ENCODE results near the gene NT5C3B.

NT5C3B gene

GRCh38 chr17:41799366-41799765, 36.7 kb downstream of the NT5C3B start:
- no peak for TF ChIP-seq CTCF (IDR thresholded peaks at IDR 0.05; ENCODE audit: control insufficient read depth, insufficient read depth, low read depth, low read length, missing control alignments)
- no peak overlapping the region for H3K4me3 ChIP-seq (ENCODE audit: control insufficient read depth, low read depth, low read length)
- no peak for DNase-seq (ENCODE audit: low read depth)

GRCh38 chr17:41797377-41797776, 38.7 kb downstream of the NT5C3B start:
- no peak for DNase-seq (ENCODE audit: low read depth)
- H3K4me3 ChIP-seq (ENCODE audit: control insufficient read depth, low read depth, low read length) = no peak overlapping the region
- no peak for TF ChIP-seq CTCF (IDR thresholded peaks at IDR 0.05; ENCODE audit: control insufficient read depth, insufficient read depth, low read depth, low read length, missing control alignments)

GRCh38 chr17:41796121-41796895, 39.7 kb downstream of the NT5C3B start:
- DNase-seq (ENCODE audit: low read depth) = no peak
- no peak for TF ChIP-seq CTCF (IDR thresholded peaks at IDR 0.05; ENCODE audit: control insufficient read depth, insufficient read depth, low read depth, low read length, missing control alignments)
- H3K4me3 ChIP-seq (ENCODE audit: control insufficient read depth, low read depth, low read length) = no peak overlapping the region

- no peak overlapping the region for H3K4me3 ChIP-seq (ENCODE audit: control insufficient read depth, low read depth, low read length)
- no peak for DNase-seq (ENCODE audit: low read depth)
- no peak for TF ChIP-seq CTCF (IDR thresholded peaks at IDR 0.05; ENCODE audit: control insufficient read depth, insufficient read depth, low read depth, low read length, missing control alignments)
Observed at GRCh38 chr17:41794540-41794975, 41.5 kb downstream of the NT5C3B start.

GRCh38 chr17:41793784-41794539, 42.1 kb downstream of the NT5C3B start:
- no peak for DNase-seq (ENCODE audit: low read depth)
- no peak for TF ChIP-seq CTCF (IDR thresholded peaks at IDR 0.05; ENCODE audit: control insufficient read depth, insufficient read depth, low read depth, low read length, missing control alignments)
- H3K4me3 ChIP-seq (ENCODE audit: control insufficient read depth, low read depth, low read length) = no peak overlapping the region

GRCh38 chr17:41792845-41793783, 42.9 kb downstream of the NT5C3B start:
- no peak for DNase-seq (ENCODE audit: low read depth)
- TF ChIP-seq CTCF (IDR thresholded peaks at IDR 0.05; ENCODE audit: control insufficient read depth, insufficient read depth, low read depth, low read length, missing control alignments) = no peak
- no peak overlapping the region for H3K4me3 ChIP-seq (ENCODE audit: control insufficient read depth, low read depth, low read length)

Data from AG09309 (cell line).